ENCODE measurements around the gene PSD2.
"Not testable (repeated sequence)": the region's sequence is repeated elsewhere in the genome, so short reads cannot be mapped to it uniquely, and the experiment has no call there.

Gene PSD2

GRCh38 chr5:139792218-139792617 lies 3.4 kb upstream of the PSD2 start:
- no peak for DNase-seq

GRCh38 chr5:139792655-139793054 lies 3.0 kb upstream of the PSD2 start:
- not testable (repeated sequence) for DNase-seq

GRCh38 chr5:139794067-139794846 lies 1.4 kb upstream of the PSD2 start:
- DNase-seq, result no peak

GRCh38 chr5:139796061-139796806 lies 626 bp downstream of the PSD2 start:
- DNase-seq, result no peak

- DNase-seq, result no peak
These were observed 1.7 kb downstream of the PSD2 start for GRCh38 chr5:139797335-139797734.

- DNase-seq, result no peak
These were observed 2.4 kb downstream of the PSD2 start for GRCh38 chr5:139797856-139798510.

- no peak for DNase-seq
These were observed 3.3 kb downstream of the PSD2 start for GRCh38 chr5:139798883-139799282.

- DNase-seq, result no peak
These were observed 3.8 kb downstream of the PSD2 start for GRCh38 chr5:139799359-139799758.

- DNase-seq, result no peak
These were observed 8.4 kb downstream of the PSD2 start for GRCh38 chr5:139803978-139804377.

GRCh38 chr5:139804800-139805397 lies 9.3 kb downstream of the PSD2 start:
- no peak for DNase-seq

- DNase-seq, result no peak
These were observed 9.9 kb downstream of the PSD2 start for GRCh38 chr5:139805545-139805944.

GRCh38 chr5:139806111-139806510 lies 10.5 kb downstream of the PSD2 start:
- no peak for DNase-seq

- DNase-seq, result no peak
These were observed 11.4 kb downstream of the PSD2 start for GRCh38 chr5:139806726-139807646.

- no peak for DNase-seq
These were observed 12.0 kb downstream of the PSD2 start for GRCh38 chr5:139807647-139808030.

GRCh38 chr5:139808481-139809330 lies 13.1 kb downstream of the PSD2 start:
- DNase-seq, result no peak

GRCh38 chr5:139809331-139809810 lies 13.8 kb downstream of the PSD2 start:
- DNase-seq, result no peak

- DNase-seq, result no peak
These were observed 15.0 kb downstream of the PSD2 start for GRCh38 chr5:139810341-139811273.

GRCh38 chr5:139811274-139811607 lies 15.6 kb downstream of the PSD2 start:
- no peak for DNase-seq

- DNase-seq, result no peak
These were observed 16.7 kb downstream of the PSD2 start for GRCh38 chr5:139812323-139812722.

Measured in CD4-positive, alpha-beta T cell treated with Interleukin-17A for 4 hours (primary cell).